Hematopoietic multipotent progenitor cell treated with erythropoietin and hydrocortisone succinate and interleukin-3 and kit ligand, for 8 days (in vitro differentiated cells): Measurements from ENCODE around the gene LAMA2.

ENCODE experiments used
- DNase-seq: peaks from one replicate; pipeline ENCODE4 v3.0.0-alpha.2; 2015

LAMA2 gene

DNA sequence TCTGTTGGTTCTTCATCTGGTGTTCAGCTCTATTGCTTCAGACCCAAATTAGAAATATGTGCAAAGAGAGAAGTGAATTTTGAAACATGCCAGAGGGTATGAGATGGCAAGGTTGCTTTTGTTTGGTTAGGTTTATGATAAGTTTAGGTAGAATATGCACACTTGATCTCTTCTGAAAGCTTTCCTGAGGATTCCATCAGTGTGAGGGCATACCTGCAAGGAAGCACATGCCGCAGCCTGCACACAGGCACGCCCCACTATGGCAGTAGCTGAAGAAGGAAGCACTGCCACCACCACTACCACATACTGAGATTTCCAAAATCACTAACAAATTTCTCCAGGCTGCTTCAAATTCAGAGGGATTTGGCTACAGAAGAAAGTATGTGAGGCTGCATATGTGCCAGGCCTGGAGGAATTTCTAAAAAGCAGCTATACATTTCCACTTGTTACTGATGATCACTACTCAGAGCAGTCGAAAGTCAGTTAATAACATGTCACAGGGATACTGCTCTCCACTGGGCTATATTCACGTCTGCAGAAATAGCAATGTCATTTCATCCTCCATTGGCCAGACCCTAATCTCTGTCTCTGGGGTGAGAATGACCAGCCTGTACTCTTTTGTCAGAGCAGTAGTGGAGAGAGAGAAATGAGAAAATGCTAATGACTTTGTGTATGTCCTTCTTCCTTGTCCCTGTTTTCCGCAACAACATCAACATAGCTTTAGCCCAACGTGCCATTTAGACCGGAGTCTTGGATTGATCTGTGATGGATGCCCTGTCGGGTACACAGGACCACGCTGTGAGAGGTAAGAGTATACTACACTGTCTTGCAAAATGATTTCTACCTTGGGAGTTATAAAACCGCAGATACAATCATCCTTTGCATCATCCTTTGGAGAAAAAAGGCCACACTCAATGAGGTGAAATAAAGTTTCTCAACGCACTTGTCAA lies 396.7 kb downstream of the LAMA2 start:
- DNase-seq = no peak

DNA sequence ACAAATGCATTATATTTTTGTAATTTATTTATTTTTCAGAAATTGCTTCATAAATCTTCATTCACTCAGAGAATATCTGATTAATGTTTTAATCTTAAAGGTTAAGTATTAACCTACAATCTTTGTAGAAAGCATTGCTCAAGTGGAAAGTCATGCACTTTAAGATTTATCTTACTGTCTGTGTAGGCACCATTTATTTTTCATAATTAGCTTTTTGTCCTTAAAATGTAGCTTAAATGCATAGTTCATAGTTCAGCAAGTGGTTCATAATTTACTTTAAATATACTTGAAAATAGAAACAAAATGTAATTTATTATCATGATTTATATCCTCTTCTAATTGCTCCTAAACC lies 397.3 kb downstream of the LAMA2 start:
- DNase-seq = no peak

DNA sequence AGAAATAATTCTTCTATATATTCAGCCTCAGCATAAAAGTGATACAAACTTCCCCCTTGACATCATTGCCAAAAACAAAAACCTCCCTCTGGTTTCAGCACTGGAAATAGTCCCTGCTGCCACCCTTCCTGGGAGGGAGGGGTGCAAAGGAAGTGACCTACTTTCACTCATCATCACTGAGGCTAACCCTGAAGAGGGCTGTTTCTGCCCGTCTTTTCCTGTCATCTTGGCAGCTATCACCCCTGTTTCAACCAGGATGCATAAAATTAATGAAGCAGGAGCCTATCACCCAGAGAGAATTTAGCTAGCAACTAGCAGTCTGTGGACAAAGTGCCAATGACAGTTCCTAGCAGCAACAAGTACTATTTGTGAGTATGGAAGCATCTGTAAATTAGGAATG lies 397.8 kb downstream of the LAMA2 start:
- DNase-seq = no peak

DNA sequence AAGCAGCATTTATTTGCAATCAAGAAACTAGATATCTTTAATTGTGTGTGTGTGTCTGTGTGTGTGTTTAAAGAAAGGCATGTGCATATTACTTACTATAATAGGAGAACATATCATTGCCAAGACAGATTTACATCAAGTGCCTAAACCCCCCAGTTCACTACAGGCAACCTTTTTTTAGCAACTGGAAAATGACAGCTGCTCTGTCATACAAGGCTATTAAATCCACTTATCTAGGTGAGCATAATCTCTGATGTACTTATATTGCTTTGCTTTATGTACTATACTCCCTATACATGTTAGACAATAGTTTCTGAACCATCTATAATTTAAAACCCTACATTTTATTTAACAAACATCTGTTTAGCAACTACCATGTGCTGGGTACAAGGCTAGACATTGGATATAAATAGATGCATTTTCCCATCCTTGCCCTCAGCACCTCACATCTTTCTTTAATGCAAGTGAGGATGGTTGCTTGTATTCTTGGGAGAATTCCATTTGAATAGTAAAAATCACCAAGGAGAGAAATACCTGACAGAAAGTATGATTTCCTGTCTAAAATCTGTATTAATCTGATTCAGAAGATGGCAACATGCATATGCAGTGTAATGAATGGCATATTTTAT lies 398.3 kb downstream of the LAMA2 start:
- no peak for DNase-seq

DNA sequence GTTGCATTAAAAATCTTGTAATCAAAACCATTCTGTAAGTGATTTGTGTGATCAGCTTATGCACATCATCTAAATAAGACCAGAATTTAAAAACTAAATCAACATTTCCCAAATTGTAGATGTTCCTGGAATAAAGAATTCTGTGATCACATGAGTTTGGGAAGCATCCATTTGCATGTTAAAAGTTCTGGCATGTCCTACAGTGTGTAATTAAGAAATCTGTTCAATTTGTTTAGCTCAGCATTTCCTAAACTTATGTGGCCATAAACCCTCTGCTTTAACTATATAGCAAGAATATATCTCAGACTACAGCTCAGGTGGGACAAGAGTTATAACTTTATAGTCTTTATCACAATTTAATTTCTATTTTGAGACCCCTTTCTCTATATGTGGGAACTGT lies 399.1 kb downstream of the LAMA2 start:
- DNase-seq = no peak

DNA sequence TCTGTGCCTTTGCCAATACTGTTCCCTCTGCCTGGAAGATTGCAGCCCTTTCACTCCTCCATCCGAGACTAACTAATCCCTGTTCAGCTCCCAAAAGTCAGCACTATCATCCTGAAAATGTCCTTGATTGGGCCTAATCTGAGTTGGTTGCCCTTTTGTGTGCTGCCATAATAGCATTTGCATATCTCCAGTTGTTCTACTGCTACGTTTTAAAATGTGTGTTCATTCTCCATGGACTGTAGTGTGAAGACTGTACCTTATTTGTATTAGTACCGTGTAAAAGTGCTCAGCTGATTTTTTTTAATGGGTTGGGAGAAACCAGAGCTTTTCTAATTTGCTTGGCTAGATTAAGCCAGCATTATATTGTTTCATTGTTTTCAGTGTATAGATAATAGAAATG lies 401.3 kb downstream of the LAMA2 start:
- DNase-seq = no peak

DNA sequence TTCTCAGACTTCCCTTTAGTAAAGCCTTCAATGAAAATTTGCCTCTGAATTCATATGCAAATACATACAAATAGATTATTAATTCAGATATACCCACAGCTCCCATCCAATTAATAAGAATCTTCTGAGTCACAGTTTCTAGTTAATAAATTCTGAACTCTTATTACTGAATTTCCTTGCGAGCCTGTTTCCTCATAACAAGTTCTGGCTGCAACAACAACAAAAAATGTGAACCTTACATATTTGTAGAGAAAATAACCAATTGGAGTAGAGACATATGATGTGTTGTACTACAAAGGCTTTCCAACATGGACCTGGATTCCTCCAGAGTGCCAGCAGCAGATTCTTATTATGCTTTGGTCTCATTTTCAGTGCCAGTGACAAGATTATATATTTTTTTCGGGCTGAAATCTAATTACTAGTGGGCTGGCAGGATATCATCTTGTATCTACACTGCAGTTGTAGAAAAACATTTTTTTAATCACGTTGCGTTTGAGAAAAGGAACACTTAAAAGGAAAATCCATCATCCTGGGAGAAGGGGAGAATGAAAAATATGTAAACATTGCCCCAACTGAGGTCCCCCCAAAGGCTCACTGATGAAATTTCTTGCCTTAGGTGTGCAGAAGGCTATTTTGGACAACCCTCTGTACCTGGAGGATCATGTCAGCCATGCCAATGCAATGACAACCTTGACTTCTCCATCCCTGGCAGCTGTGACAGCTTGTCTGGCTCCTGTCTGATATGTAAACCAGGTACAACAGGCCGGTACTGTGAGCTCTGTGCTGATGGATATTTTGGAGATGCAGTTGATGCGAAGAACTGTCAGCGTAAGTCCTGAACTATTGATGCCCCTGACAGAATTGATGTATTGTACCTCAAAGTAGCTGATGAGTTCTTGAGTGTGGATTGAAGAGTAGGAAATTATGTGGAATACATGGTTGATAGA lies 404.6 kb downstream of the LAMA2 start:
- no peak for DNase-seq

DNA sequence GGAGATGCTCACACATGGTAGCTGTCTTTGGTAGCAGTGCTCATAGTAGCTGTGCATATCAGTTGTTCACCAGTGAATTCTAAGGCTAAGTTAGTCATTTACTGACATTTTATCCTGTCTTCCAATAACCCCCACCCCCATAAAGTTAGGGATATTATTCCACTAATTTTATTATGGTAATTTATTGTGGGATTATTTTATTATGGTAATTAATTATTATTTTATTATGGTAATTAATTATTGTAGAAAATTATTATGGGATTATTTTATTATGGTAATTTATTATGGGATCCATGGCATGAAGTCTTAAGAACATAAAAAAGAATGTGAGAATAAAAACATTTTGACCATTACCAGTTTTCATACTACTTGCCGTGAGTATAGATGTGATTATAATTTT lies 406.5 kb downstream of the LAMA2 start:
- DNase-seq = no peak

DNA sequence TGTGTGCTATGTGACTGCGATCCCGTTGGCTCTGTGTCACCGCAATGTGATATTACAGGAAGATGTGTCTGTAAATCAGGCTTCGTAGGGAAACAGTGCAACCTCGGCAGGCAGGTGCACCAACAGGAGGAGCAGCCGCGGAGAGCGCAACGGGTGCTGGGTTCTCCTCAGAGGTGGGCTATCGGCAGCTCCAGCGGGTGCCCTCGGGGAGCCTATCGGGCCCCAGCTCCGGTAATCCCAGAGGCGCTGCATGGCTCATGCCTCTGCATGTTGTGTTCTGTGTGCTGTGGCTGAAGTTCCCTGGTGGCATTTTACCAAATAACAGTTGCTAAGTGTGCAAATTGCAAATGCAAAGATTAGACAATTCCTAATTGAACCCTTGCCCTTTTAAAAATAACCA lies 409.9 kb downstream of the LAMA2 start:
- no peak for DNase-seq

DNA sequence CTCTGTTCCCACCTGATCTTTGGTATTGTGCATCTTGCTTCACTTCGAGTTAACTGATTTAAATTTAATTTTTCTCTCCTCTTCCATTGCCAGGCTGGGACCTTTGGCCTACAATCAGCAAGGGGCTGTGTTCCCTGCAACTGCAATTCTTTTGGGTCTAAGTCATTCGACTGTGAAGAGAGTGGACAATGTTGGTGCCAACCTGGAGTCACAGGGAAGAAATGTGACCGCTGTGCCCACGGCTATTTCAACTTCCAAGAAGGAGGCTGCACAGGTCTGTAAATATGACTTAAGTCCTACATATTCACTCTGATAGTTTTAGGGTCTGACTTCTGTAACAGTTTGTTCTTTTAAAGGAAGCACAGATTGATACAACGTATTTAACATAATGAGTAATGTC lies 414.7 kb downstream of the LAMA2 start:
- DNase-seq = no peak

DNA sequence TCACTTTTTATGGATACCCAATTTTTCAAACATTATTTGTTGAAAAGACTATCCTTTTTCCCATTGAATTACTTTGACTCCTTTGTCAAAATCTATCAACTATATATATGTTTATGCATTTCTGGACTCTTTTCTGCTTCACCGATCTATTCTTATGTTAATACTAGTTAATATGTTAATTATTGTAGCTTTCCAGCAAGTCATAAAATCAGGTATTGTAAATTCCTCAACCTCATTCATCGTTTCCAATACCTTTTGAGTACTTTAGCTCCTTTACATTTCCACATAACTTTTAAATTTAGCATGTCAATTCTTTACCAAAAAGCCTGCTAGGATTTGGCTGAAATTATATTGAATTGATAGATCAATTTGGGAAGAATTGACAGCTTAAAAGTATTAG lies 419.7 kb downstream of the LAMA2 start:
- no peak for DNase-seq

DNA sequence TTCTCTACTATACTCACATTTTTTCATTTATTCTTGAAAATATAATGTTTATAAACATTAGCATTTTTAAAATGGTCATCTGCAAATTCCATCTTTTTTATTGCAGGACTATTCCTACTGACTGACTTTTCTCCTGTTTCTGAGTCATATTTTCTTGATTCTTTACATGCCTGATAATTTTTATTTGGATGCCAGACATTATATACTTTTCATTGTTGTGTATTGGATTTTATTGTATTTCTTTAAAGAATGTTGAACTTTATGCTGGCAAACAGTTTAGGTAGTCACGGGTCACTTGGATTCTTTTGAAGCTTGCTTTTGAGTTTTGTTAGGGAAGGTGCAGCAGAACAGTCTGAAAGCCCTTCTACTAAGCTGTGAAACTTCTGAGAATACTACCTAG lies 423.9 kb downstream of the LAMA2 start:
- no peak for DNase-seq

DNA sequence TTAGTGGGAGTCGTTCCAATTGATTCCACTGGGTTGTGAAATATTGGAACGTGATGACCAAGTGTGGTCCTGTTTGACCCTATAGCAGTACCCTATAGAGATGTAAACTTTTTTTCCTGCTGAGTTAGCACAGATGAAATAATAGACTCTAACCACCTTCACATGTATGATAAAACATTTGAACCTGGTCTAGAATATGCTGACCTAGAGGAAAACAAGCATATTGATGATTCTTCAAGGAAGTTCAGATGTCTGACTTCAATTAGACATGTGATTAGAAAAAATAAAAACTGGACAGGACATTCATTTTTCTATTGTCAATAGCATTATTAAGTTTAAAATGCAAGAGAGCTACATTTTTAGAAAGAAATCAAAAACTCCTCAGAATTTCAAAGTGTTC lies 424.9 kb downstream of the LAMA2 start:
- DNase-seq = no peak

DNA sequence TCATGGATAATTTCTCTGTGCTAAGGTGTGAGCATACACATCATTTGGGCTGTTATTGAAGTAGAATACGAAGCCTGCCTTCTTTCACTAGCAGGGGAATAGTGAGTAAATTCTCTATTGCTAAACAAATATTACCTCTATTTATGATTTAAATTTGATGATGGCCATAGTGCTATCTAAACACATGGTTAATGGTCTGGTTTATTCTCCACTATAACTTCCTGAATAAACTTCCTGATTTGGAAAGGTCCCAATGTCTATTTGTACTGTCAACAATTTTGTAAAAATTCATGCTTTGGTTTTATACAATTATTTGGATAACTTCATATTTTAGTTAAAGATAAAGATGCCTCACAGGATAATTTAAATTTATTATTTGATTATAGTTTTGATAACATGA lies 426.2 kb downstream of the LAMA2 start:
- DNase-seq = no peak

DNA sequence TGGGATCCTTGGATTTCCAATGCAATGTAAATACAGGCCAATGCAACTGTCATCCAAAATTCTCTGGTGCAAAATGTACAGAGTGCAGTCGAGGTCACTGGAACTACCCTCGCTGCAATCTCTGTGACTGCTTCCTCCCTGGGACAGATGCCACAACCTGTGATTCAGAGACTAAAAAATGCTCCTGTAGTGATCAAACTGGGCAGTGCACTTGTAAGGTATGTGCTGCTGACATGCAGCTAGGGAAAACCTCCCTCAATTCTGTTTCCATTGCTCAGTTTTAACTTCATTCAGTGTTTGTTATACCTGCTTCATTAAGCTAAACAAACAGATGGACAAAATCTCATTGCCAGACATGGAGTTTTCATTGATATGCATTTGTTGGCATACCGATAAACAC lies 429.9 kb downstream of the LAMA2 start:
- no peak for DNase-seq

DNA sequence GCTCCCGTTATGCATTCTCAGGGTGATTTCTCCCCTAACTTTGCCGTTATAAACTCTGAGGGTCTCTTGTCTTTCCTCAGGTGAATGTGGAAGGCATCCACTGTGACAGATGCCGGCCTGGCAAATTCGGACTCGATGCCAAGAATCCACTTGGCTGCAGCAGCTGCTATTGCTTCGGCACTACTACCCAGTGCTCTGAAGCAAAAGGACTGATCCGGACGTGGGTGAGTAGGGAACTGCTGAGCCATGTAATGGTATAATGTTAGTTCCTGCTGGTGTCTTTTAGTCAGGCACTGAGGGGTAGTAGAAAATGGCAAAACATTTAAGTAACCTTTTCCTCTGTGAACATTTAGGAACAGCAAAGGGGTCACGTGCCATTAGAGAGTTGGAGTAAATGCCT lies 431.6 kb downstream of the LAMA2 start:
- DNase-seq = no peak

DNA sequence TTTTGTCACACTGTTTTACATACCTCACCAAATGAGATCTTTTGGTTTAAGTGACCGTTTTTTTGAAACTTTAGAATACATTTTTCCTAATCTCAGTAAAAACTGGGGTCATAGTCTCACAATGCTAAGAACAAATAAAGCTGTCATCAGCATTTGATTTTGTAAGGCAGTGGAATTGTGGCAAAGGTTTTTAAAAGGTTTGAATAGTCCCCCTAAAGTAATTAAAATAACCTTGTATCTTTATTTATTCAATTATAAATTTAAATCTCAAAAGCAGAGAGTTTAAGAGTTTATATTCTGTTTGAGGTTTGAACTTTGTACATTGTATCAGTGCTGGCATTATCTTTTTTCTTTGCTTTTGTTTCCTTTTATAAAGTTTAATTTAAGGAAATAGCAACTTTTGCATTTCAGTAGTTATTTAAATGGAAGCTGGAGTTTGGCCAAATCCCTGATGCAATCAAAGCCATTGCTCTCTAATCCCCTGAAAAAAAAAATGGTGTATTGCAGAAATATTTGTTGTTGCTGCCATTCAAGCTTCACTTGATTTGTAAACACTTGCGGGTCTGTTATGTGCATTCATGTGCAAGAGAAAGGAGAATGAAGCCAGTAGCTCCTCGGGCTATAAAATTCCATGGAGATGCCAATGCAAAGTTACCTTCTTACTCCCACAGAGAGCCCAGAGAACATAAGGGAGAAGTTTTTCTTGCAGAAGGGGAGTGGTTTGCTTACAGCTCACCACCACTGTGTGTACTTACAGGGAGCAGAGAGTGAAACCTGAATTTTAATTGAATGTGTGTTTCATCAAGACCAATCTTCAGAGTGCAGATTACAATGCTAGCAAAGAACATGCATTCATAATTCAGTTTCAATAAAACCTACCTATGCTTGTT lies 435.2 kb downstream of the LAMA2 start:
- no peak for DNase-seq

DNA sequence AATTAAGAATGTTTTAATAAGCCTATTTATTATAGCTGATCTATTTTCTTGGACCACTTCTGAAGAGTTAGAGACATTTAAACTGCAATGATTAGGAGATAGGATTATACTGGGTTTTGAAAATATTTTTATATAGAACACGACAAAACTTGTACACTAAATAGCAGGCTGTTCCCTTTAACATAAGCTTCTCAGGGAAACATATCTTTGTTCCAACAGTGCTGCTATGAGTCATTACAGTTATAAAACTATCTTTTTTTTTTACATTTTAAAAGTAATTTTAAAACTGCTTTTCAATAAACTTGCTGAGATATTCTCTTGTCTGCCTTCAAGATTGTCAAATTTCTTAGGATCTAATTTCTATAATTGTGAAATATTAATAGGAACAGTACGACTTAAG lies 438.0 kb downstream of the LAMA2 start:
- no peak for DNase-seq

DNA sequence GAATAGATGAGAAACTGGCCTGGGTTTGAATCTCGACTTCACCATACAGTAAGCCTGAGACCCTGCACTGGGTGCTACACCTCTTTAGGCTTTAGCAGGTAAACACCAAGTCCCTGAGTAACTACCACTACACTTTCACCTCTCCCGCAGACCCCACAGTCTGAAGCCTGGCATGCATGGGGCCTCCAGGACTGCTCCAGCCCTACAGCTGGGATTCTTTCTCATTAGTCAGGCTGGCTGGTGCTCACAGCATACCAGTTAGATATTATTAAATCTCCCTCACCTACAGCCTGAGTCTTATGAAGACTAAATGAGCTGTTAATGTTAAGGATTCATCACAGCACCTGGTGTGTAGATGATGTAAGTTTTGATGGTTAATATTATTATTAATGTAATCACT lies 438.4 kb downstream of the LAMA2 start:
- no peak for DNase-seq

DNA sequence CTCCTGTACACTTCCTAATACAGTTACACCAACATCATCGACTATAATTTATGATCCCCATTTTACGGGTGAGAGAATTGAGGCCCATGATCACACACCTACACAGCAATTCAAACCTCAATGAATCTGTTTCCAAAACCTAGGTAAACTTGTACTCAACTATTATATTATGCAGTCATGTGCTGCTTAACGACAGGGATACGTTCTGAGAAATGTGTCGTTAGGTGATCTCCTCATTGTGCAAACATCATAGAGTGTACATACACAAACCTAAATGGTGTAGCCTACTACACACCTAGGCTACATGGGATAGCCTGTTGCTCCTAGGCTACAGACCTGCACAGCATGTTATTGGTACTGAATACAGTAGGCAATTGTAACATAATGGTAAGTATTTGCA lies 441.4 kb downstream of the LAMA2 start:
- DNase-seq = no peak

DNA sequence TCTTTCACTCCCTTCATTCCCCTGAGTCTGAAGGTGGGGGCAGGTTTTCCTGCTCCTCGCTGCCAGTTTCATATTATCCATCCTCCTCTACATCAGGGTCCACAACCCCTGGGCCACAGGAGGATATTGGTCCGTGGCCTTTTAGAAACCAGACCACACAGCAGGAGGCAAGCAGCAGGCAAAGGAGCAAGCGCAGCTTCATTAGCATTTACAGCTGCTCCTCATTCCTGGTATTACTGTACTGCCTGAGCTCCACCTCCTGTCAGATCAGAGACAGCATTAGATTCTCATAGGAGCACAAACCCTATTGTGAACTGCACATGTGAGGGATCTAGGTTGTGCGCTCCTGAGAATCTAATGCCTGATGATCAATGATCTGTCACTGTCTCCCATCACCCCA lies 446.7 kb downstream of the LAMA2 start:
- DNase-seq = no peak

DNA sequence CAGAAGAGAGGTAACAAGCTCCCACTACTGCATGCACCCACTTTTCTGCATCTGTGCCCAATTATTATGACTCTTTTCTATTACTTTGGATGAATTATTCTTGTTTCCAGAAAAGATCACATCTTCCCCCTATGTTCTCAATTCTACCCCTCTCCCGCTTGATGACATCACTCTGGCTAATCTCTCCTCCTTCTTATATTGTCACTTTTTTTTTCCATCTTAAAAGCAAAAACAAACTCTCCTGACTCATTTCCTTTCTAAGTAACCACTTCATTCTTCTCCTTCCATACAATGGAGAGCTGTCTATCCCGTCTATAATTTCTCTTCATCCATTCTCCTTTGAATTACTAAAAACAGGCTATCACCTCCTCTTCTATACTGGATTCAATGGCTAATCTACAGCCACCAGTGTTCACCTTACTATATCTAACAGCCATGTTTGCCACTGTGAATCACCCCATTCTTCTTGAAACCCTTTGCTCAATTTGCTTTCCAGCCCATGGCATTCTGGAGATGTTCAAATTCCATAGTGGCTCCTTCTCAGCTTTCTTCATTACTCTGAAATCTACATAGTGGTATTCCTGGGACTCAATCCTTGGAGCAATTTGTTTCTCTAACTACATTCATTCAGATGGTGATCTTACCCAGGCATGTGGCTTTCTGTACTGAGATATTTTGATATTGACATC lies 448.7 kb downstream of the LAMA2 start:
- no peak for DNase-seq
